Cardiac fibroblast (primary cell): ENCODE data around the gene NFIB.

ENCODE experiments used
- DNase-seq, 2 donors: peaks; one replicate each; pipeline versions ENCODE4 v3.0.0 to v3.0.0-alpha.2; 2010; ENCODE audit warnings: low read depth in 2 of 2
- H3K4me3 ChIP-seq, 2 donors: replicated peaks in 1 of 2; 1 replicate in 1 of 2; 2 replicates in 1 of 2; pipeline ENCODE4 v1.5.1; 2011; ENCODE audit warnings: low read depth in 2 of 2, low read length in 2 of 2, mild to moderate bottlenecking in 2 of 2, moderate library complexity in 1 of 2
- TF ChIP-seq, protein P1 (sequence below): IDR thresholded peaks from one replicate; pipeline ENCODE4 v1.5.1; 2011; ENCODE audit warnings: low read depth, mild to moderate bottlenecking, low read length, inconsistent platforms

The NFIB gene

GRCh38 chr9:14173713-14174112 lies 140.2 kb downstream of the NFIB start:
- TF ChIP-seq, protein P1, sequence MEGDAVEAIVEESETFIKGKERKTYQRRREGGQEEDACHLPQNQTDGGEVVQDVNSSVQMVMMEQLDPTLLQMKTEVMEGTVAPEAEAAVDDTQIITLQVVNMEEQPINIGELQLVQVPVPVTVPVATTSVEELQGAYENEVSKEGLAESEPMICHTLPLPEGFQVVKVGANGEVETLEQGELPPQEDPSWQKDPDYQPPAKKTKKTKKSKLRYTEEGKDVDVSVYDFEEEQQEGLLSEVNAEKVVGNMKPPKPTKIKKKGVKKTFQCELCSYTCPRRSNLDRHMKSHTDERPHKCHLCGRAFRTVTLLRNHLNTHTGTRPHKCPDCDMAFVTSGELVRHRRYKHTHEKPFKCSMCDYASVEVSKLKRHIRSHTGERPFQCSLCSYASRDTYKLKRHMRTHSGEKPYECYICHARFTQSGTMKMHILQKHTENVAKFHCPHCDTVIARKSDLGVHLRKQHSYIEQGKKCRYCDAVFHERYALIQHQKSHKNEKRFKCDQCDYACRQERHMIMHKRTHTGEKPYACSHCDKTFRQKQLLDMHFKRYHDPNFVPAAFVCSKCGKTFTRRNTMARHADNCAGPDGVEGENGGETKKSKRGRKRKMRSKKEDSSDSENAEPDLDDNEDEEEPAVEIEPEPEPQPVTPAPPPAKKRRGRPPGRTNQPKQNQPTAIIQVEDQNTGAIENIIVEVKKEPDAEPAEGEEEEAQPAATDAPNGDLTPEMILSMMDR = no peak

GRCh38 chr9:14170973-14171596 lies 142.9 kb downstream of the NFIB start:
- peak; percentile 69 to 89 for DNase-seq
- TF ChIP-seq, protein P1 = no peak

More at GRCh38 chr9:14173713-14174112, 140.2 kb downstream of the NFIB start:
- no peak overlapping the region for H3K4me3 ChIP-seq
- DNase-seq = no peak

GRCh38 chr9:14170392-14170931 lies 143.5 kb downstream of the NFIB start:
- DNase-seq = no peak
- no peak overlapping the region for H3K4me3 ChIP-seq
- TF ChIP-seq, protein P1 = no peak

More at GRCh38 chr9:14170973-14171596, 142.9 kb downstream of the NFIB start:
- no peak overlapping the region for H3K4me3 ChIP-seq

DNA sequence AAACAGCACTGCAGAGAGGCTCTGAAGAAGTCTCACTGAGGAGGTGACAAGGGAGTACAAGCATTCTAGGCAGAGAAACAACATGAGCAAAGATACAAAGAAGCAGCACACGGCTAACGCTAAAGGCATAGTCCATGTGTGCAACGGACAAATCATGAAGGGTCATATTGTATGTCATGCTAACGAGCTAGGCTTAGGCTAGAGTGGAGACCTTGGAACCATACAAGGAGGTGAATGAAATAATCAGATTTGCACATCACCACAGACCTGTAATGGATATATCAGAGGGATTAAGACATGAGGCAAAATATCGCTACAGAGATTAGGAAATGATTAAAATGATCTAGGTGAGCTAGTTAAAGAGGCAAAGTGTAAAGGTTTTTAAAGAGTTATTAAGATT lies 145.6 kb downstream of the NFIB start:
- DNase-seq = no peak
- H3K4me3 ChIP-seq = no peak overlapping the region
- TF ChIP-seq, protein P1 = no peak

DNA sequence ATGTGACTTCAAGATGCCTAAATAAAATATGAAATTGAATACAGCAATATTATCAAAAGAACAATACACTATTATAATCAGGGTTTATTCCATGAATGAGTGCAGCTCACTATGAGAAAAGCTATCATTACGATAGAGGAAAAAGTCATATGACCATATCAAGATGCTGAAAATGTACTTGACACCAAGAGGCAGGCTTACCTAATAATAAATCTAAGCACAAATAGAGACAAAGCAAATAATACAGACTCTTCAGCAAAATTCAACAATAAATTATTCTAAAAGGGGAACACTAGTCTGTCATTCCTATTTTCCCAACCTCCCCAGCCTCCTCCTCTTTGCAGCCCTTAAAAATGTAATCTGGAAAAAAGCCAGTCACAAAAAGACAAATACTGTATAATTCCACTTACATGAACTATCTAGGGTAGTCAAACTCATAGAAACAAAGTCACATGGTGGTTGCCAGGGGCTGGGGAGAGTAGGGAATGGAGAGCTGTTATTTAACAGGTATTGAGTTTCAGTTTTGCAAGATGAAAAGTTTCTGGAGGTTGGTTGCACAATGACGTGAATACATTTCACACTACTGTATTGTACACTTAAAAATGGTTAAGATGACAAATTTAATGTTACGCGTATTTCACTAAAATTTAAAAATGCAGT lies 148.4 kb downstream of the NFIB start:
- TF ChIP-seq, protein P1 = no peak
- no peak overlapping the region for H3K4me3 ChIP-seq
- DNase-seq = peak; percentile 28 to 37

GRCh38 chr9:14164908-14165307 lies 149.0 kb downstream of the NFIB start:
- no peak overlapping the region for H3K4me3 ChIP-seq
- TF ChIP-seq, protein P1 = no peak
- no peak for DNase-seq
